GM23248 (cell line): ENCODE measurements around the gene SLC8A1. TPM values are rescaled to one million over a fixed set of nuclear protein-coding genes. Genes with fewer than 3 reads are reported as not detected.
A peak's percentile ranks its signal among the peaks of the same experiment; 100 is the strongest.

Experiments used
- DNase-seq: peaks from one replicate; pipeline ENCODE4 v3.0.0-alpha.2; 2015
- H2AFZ ChIP-seq: fragments of 200-600 bp; sonication (generic); 2 replicates; pipeline ENCODE4 v1.6.1; 2016; ENCODE audit warnings: antibody characterized with exemption
- H3F3A ChIP-seq: fragments of 200-600 bp; sonication (generic); 2 replicates; pipeline ENCODE4 v1.6.1; 2016; ENCODE audit warnings: mild to moderate bottlenecking, antibody characterized with exemption, mixed run types; ENCODE audit not compliant: insufficient read depth
- H3K27ac ChIP-seq: fragments of 200-600 bp; sonication (generic); 2 replicates; pipeline ENCODE4 v1.5.1; 2016; ENCODE audit warnings: mild to moderate bottlenecking
- H3K27me3 ChIP-seq: fragments of 200-600 bp; sonication (generic); replicated peaks from 2 replicates; pipeline ENCODE4 v1.6.1; 2016; ENCODE audit warnings: mild to moderate bottlenecking; ENCODE audit not compliant: insufficient read depth
- H3K36me3 ChIP-seq: fragments of 200-600 bp; sonication (generic); 2 replicates; pipeline ENCODE4 v1.6.1; 2016; ENCODE audit warnings: low read depth, mild to moderate bottlenecking
- H3K4me1 ChIP-seq: fragments of 200-600 bp; sonication (generic); 2 replicates; pipeline ENCODE4 v1.6.1; 2016; ENCODE audit warnings: mild to moderate bottlenecking; ENCODE audit not compliant: insufficient read depth
- H3K4me2 ChIP-seq: fragments of 200-600 bp; sonication (generic); one replicate; pipeline ENCODE4 v1.6.1; 2016; ENCODE audit warnings: mild to moderate bottlenecking; ENCODE audit not compliant: unreplicated experiment
- H3K4me3 ChIP-seq: fragments of 200-600 bp; sonication (generic); 2 replicates; pipeline ENCODE4 v1.5.1; 2016; ENCODE audit warnings: mild to moderate bottlenecking
- H3K79me2 ChIP-seq: fragments of 200-600 bp; sonication (generic); 2 replicates; pipeline ENCODE4 v1.6.1; 2016; ENCODE audit warnings: mild to moderate bottlenecking; ENCODE audit not compliant: insufficient read depth
- H3K9ac ChIP-seq: fragments of 200-600 bp; sonication (generic); 2 replicates; pipeline ENCODE4 v1.6.1; 2016; ENCODE audit warnings: mild to moderate bottlenecking
- H3K9me2 ChIP-seq: fragments of 200-600 bp; sonication (generic); 2 replicates; pipeline ENCODE4 v1.6.1; 2016; ENCODE audit warnings: mixed run types, mild to moderate bottlenecking, moderate library complexity; ENCODE audit not compliant: insufficient read depth
- H3K9me3 ChIP-seq: fragments of 200-600 bp; sonication (generic); one replicate; pipeline ENCODE4 v1.6.1; 2017; ENCODE audit warnings: low read depth
- H4K20me1 ChIP-seq: fragments of 200-600 bp; sonication (generic); 2 replicates; pipeline ENCODE4 v1.6.0; 2016; ENCODE audit not compliant: insufficient read depth
- EZH2 ChIP-seq: fragments of 200-600 bp; sonication (generic); IDR thresholded peaks from 2 replicates; pipeline ENCODE4 v1.6.1; 2018; ENCODE audit warnings: antibody characterized with exemption, mild to moderate bottlenecking; ENCODE audit not compliant: insufficient read depth, poor library complexity, severe bottlenecking
- EZH2phosphoT487 ChIP-seq: fragments of 200-600 bp; sonication (generic); IDR thresholded peaks from 2 replicates; pipeline ENCODE4 v1.6.1; 2018; ENCODE audit warnings: antibody characterized with exemption, moderate library complexity, mild to moderate bottlenecking, low read depth; ENCODE audit not compliant: insufficient read depth
- WGBS, 2 experiments: methylation state at CpG; one replicate each; pipeline ENCODE4 v1.1.6; 2015 to 2017; ENCODE audit warnings: low lambda C conversion rate in 2 of 2, low coverage in 1 of 2; ENCODE audit errors: missing lambda C conversion rate in 2 of 2; 5-methylcytosine and 5-hydroxymethylcytosine counted together
- in situ Hi-C: fragments of 300-500 bp; cut with MboI; formaldehyde crosslinking; loops from 2 replicates; pipeline ENCODE4 v1.15.0; 2020
- polyA plus RNA-seq: library from polyadenylated mRNA; unstranded; fragments of >200 nt; fragmentation: Nextera tagmentation; extraction: Ambion mirVana; gene quantifications from 2 replicates; pipeline ENCODE4 v1.2.1, GENCODE V29; 2016
- total RNA-seq: library from RNA; depleted of rRNA; stranded (reverse); fragments of >200 nt; shearing (Covaris generic); gene quantifications from 2 replicates; pipeline ENCODE4 v1.2.3, GENCODE V29; 2014

Gene SLC8A1
- total and polyA plus RNA-seq, 2 experiments from 2014 or later, result 13.8 to 83.4 TPM

DNA sequence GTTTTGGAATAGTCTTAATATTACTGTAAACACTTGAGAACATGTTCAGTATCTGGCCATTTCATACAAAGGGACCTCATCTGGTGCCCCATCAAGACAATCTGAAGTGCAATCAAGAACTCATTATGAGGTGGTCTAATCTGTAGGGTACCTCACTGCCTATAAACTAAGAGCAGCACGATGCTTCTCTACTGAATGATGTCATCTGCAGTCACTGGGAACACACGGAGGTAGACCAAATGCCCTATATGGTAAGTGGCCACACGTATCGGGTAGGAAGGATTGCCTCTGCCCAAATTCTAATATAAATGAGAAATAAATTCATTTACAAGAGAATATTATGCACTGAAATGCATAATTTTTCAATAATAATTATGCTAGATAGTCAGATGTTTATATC lies 90.4 kb downstream of the SLC8A1 start:
- in situ Hi-C loops, result no loop called here
- Histone ChIP-seq H3F3A (peaks cover 8% of the 10 kb centered on the region; the same call in 1 of the 2 replicates), H3K9me2 (no peaks in the 10 kb centered on the region), H4K20me1 (no peaks in the 10 kb centered on the region), H3K27ac (no peak overlapping the region), H3K9ac (no peak overlapping the region), H3K9me3 (no peaks in the 10 kb centered on the region), H3K4me2 (no peak overlapping the region), H3K4me3 (no peak overlapping the region), H3K79me2 (peaks cover 34% of the 10 kb centered on the region), H3K36me3 (no peaks in the 10 kb centered on the region), H3K4me1 (peaks cover 32% of the 10 kb centered on the region), H2AFZ (no peak overlapping the region), H3K27me3 (no peaks in the 10 kb centered on the region)
- no peak for DNase-seq
- WGBS, 2 experiments, result 92 to 93% methylated on average over 4 of the region's 4 CpGs
- TF ChIP-seq EZH2phosphoT487 (no peak), EZH2 (no peak)

DNA sequence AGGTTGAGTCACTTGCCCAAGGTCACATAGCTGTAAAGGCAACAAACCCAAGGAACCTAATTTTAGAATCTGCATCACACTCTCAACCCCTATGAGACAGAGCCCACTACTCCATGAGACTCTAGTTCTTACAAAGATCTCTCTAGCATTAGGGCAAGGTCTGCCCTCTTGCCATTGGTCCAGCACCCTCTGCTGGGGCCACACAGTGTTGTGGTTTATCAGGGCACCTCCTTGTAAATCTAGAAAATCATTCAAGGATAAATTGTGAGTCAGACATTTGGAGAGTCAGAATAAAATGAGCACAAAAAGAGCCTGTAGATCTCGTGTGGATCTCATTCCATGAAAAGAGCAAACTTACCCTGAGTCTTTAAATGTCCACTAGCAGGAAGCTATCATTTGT lies 91.2 kb downstream of the SLC8A1 start:
- DNase-seq, result peak; percentile 29
- in situ Hi-C loops, result no loop called here
- WGBS, 2 experiments, result 44 to 59% methylated on average over 1 of the region's 1 CpG
- no peaks in the 10 kb centered on the region for H3K27me3 ChIP-seq
- H3K27ac ChIP-seq, result no peak overlapping the region
- H3K9ac ChIP-seq, result no peak overlapping the region
- H3K4me3 ChIP-seq, result no peak overlapping the region
- TF ChIP-seq EZH2 (no peak), EZH2phosphoT487 (no peak)
- H4K20me1 ChIP-seq, result no peaks in the 10 kb centered on the region
- H3K9me3 ChIP-seq, result no peaks in the 10 kb centered on the region
- H3K4me2 ChIP-seq, result no peak overlapping the region
- peaks cover 8% of the 10 kb centered on the region; the same call in 1 of the 2 replicates for H3F3A ChIP-seq
- peaks cover 34% of the 10 kb centered on the region for H3K79me2 ChIP-seq
- no peak overlapping the region for H2AFZ ChIP-seq
- no peaks in the 10 kb centered on the region for H3K36me3 ChIP-seq
- H3K4me1 ChIP-seq, result peaks cover 32% of the 10 kb centered on the region
- no peaks in the 10 kb centered on the region for H3K9me2 ChIP-seq

- Histone ChIP-seq H3K36me3 (no peaks in the 10 kb centered on the region), H3K9ac (no peak overlapping the region), H4K20me1 (no peaks in the 10 kb centered on the region), H3K9me2 (no peaks in the 10 kb centered on the region), H3K9me3 (no peaks in the 10 kb centered on the region), H2AFZ (no peak overlapping the region), H3K79me2 (peaks cover 32% of the 10 kb centered on the region), H3K27ac (no peak overlapping the region), H3K4me3 (no peak overlapping the region), H3K27me3 (no peaks in the 10 kb centered on the region), H3K4me2 (no peak overlapping the region), H3F3A (peaks cover 8% of the 10 kb centered on the region; the same call in 1 of the 2 replicates), H3K4me1 (peaks cover 26% of the 10 kb centered on the region)
- peak; percentile 23 for DNase-seq
- TF ChIP-seq EZH2phosphoT487, result no peak
- in situ Hi-C loops, result no loop called here
- 70 to 77% methylated on average over 2 of the region's 2 CpGs for WGBS, 2 experiments
Measured at GRCh38 chr2:40359811-40360210, 92.1 kb downstream of the SLC8A1 start.

DNA sequence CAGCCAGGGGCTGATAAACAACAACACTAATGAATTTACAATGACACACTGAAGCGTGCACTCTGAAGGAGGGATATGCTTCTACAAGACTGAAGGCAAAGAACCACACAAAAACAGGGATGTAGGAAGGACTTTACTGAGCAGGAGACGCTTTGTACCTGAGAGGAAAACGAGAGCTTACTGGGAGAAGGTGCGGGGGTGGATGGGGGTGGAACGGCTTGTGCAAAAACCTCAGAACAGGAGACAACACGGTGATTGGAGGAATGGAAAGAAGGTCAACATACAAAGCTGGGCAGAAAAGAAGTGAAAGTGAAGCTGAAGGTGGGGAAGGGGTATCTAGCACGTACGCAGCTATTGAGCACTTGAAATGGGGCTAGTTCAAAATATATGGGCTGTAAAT lies 93.1 kb downstream of the SLC8A1 start:
- no peaks in the 10 kb centered on the region for H3K27me3 ChIP-seq
- no peak overlapping the region for H3K4me3 ChIP-seq
- H4K20me1 ChIP-seq, result no peaks in the 10 kb centered on the region
- peaks cover 41% of the 10 kb centered on the region for H3K79me2 ChIP-seq
- no peak overlapping the region for H3K27ac ChIP-seq
- peaks cover 8% of the 10 kb centered on the region; the same call in 1 of the 2 replicates for H3F3A ChIP-seq
- no peak overlapping the region for H3K9ac ChIP-seq
- in situ Hi-C loops, result no loop called here
- H3K4me1 ChIP-seq, result peaks cover 19% of the 10 kb centered on the region
- no peak for DNase-seq
- WGBS, 2 experiments, result 96 to 98% methylated on average over 8 of the region's 8 CpGs
- H3K36me3 ChIP-seq, result no peaks in the 10 kb centered on the region
- no peak for TF ChIP-seq EZH2phosphoT487
- TF ChIP-seq EZH2, result no peak
- no peaks in the 10 kb centered on the region for H3K9me2 ChIP-seq
- H3K4me2 ChIP-seq, result no peak overlapping the region
- no peak overlapping the region for H2AFZ ChIP-seq
- H3K9me3 ChIP-seq, result no peaks in the 10 kb centered on the region

DNA sequence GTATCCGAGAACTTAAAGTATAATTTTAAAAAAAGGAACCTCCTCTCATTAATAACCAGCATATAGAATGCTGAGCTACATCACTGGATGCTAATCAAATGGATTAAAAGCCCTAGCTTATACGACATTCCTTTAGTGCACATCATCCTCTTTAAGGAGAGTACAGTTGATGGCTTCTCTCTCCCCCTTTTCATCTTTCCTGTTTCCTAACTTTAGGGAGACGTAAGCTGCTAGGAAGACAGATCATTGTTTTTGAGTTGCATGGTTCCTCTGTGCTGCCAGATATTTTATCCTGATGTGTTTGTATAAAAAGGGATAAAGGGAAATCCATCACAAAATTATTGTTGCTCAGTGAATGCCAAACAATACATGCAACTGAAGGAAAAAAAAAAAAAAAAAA lies 94.2 kb downstream of the SLC8A1 start:
- H3K9me3 ChIP-seq, result no peaks in the 10 kb centered on the region
- no peaks in the 10 kb centered on the region for H3K27me3 ChIP-seq
- no peak for TF ChIP-seq EZH2phosphoT487
- TF ChIP-seq EZH2, result no peak
- no peak overlapping the region for H3K9ac ChIP-seq
- in situ Hi-C loops, result no loop called here
- peaks cover 45% of the 10 kb centered on the region for H3K79me2 ChIP-seq
- H4K20me1 ChIP-seq, result no peaks in the 10 kb centered on the region
- H3K4me1 ChIP-seq, result peaks cover 19% of the 10 kb centered on the region
- no peaks in the 10 kb centered on the region for H3K9me2 ChIP-seq
- peak; percentile 46 for DNase-seq
- no peak overlapping the region for H3K4me3 ChIP-seq
- H3K36me3 ChIP-seq, result no peaks in the 10 kb centered on the region
- peaks cover 11% of the 10 kb centered on the region for H3F3A ChIP-seq
- no peak overlapping the region for H3K4me2 ChIP-seq
- no peak overlapping the region for H2AFZ ChIP-seq
- H3K27ac ChIP-seq, result no peak overlapping the region
- WGBS, 2 experiments, result 71 to 73% methylated on average over 3 of the region's 3 CpGs
